Right lobe of liver (tissue), 5 donors: ENCODE measurements around the gene HINT2. TPM values are rescaled to one million over a fixed set of nuclear protein-coding genes. Genes with fewer than 3 reads are reported as not detected.

Experiments used
- small RNA-seq, 2 experiments: library from RNA; depleted of rRNA; stranded (forward); fragments of <200 nt; gene quantifications; one replicate each; pipeline ENCODE3, GENCODE V24; 2016
- total RNA-seq, 6 experiments: library from RNA; depleted of rRNA in 2 of 6; stranded (reverse); fragments of >200 nt in 2 of 6; fragmentation: NEBNext Ultra II Directional in 3 of 6; extraction: Animal tissue kit (Norgen Biotek cat#: 25700) in 3 of 6; gene quantifications; one replicate each; pipeline versions ENCODE4 v1.1.0 to v1.2.4, GENCODE V29; 2016 to 2023
- donor health status: DM: no; HTN: no; CAD: no.
- donor health status: DM: no; HTN: no; CAD: no.
- donor health status: DM: no; HTN: yes; CAD: no.
- donor health status: DM: no; HTN: yes; CAD: no.

HINT2 gene
- total RNA-seq, 6 experiments from 2014 or later: 46.0 to 86.3 (median 67.1) TPM

Small RNAs within 50 kb of the gene (small RNA-seq; reads per million reads assigned to genes)
- 1.5 to 2.1 reads per million in 2 experiments for gene HINT2

Other genes with a start within 250 kb of the HINT2 start
- 10 to 100 TPM; 10.7 to 17.2 (median 13.4) TPM for gene TESK1, start 209.8 kb downstream of the HINT2 start, total RNA-seq
- gene CD72, start 196.6 kb downstream of the HINT2 start, total RNA-seq: 1 to 10 TPM in 4 of 6 experiments, under 1 TPM in 2; 0.60 to 6.9 (median 2.3) TPM
- gene SIT1, start 164.1 kb downstream of the HINT2 start, total RNA-seq: under 1 TPM in 5 of 6 experiments, not detected in 1; 0.18 to 0.58 (median 0.37) TPM
- gene RMRP, start 157.0 kb downstream of the HINT2 start, total RNA-seq: over 10,000 TPM in 2 of 6 experiments, 1,000 to 10,000 TPM in 4; 1,534 to 17,791 (median 6,650) TPM
- gene CCDC107, start 156.8 kb downstream of the HINT2 start, total RNA-seq: 10 to 100 TPM; 10.0 to 24.2 (median 15.3) TPM
- 1 to 10 TPM in 1 of 6 experiments, under 1 TPM in 5; 0.11 to 3.6 (median 0.43) TPM for gene ARHGEF39, start 149.8 kb downstream of the HINT2 start, total RNA-seq
- gene CA9, start 141.1 kb downstream of the HINT2 start, total RNA-seq: 1 to 10 TPM in 1 of 6 experiments, under 1 TPM in 4, not detected in 1; 0.64 to 1.6 (median 0.93) TPM
- 10 to 100 TPM in 4 of 6 experiments, 1 to 10 TPM in 2; 4.7 to 23.3 (median 12.4) TPM for gene TPM2, start 125.1 kb downstream of the HINT2 start, total RNA-seq
- 100 to 1,000 TPM; 103 to 168 (median 128) TPM for gene TLN1, start 82.8 kb downstream of the HINT2 start, total RNA-seq
- 10 to 100 TPM; 12.1 to 35.2 (median 17.8) TPM for gene CREB3, start 82.4 kb downstream of the HINT2 start, total RNA-seq
- gene GBA2, start 65.8 kb downstream of the HINT2 start, total RNA-seq: 10 to 100 TPM; 29.5 to 53.7 (median 35.2) TPM
- 10 to 100 TPM in 5 of 6 experiments, 1 to 10 TPM in 1; 9.5 to 13.0 (median 11.4) TPM for gene RGP1, start 65.8 kb downstream of the HINT2 start, total RNA-seq
- gene MSMP, start 60.8 kb downstream of the HINT2 start, total RNA-seq: not detected
- 10 to 100 TPM in 5 of 6 experiments, 1 to 10 TPM in 1; 2.8 to 34.5 (median 13.1) TPM for gene NPR2, start 23.5 kb downstream of the HINT2 start, total RNA-seq
- 1 to 10 TPM in 1 of 6 experiments, under 1 TPM in 2, not detected in 3; 0.42 to 1.3 (median 0.80) TPM for gene SPAG8, start 2.8 kb downstream of the HINT2 start, total RNA-seq
- not detected for gene FAM221B, start 13.7 kb upstream of the HINT2 start, total RNA-seq
- 1 to 10 TPM; 1.7 to 4.7 (median 3.5) TPM for gene TMEM8B, start 14.2 kb upstream of the HINT2 start, total RNA-seq
- not detected for gene OR13J1, start 55.4 kb upstream of the HINT2 start, total RNA-seq
- 1 to 10 TPM in 3 of 6 experiments, under 1 TPM in 3; 0.40 to 1.4 (median 0.98) TPM for gene HRCT1, start 91.2 kb upstream of the HINT2 start, total RNA-seq
- 1 to 10 TPM in 1 of 6 experiments, under 1 TPM in 5; 0.37 to 1.4 (median 0.84) TPM for gene SPAAR, start 94.4 kb upstream of the HINT2 start, total RNA-seq
- gene OR2S2, start 143.1 kb upstream of the HINT2 start, total RNA-seq: not detected
- 1 to 10 TPM; 2.0 to 6.2 (median 2.6) TPM for gene RECK, start 221.9 kb upstream of the HINT2 start, total RNA-seq